ENCODE measurements around the gene PLS3.

- TF ChIP-seq, protein P1, sequence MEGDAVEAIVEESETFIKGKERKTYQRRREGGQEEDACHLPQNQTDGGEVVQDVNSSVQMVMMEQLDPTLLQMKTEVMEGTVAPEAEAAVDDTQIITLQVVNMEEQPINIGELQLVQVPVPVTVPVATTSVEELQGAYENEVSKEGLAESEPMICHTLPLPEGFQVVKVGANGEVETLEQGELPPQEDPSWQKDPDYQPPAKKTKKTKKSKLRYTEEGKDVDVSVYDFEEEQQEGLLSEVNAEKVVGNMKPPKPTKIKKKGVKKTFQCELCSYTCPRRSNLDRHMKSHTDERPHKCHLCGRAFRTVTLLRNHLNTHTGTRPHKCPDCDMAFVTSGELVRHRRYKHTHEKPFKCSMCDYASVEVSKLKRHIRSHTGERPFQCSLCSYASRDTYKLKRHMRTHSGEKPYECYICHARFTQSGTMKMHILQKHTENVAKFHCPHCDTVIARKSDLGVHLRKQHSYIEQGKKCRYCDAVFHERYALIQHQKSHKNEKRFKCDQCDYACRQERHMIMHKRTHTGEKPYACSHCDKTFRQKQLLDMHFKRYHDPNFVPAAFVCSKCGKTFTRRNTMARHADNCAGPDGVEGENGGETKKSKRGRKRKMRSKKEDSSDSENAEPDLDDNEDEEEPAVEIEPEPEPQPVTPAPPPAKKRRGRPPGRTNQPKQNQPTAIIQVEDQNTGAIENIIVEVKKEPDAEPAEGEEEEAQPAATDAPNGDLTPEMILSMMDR (IDR thresholded peaks at IDR 0.05; ENCODE audit: extremely low read depth in 1 of 2, insufficient read depth in 1 of 2, low read depth in 1 of 2, low read length in 2 of 2), result no peak
- TF ChIP-seq FOS (IDR thresholded peaks at IDR 0.05; ENCODE audit: borderline replicate concordance, insufficient read depth, low read length), result no peak
Observed at GRCh38 chrX:115525486-115525885, 35.5 kb upstream of the PLS3 start.
